Endodermal cell (in vitro differentiated cells): ENCODE measurements around the gene FGF13. TPM values are rescaled to one million over a fixed set of nuclear protein-coding genes. Genes with fewer than 3 reads are reported as not detected.

Experiments used
- DNase-seq: peaks from one replicate; pipeline ENCODE4 v3.0.0-alpha.2; 2017
- H3K27ac ChIP-seq: 2 replicates; pipeline ENCODE4 v1.5.1; 2013; ENCODE audit warnings: mild to moderate bottlenecking, low read depth, low read length, moderate library complexity
- H3K27me3 ChIP-seq: 2 replicates; pipeline ENCODE4 v1.6.1; 2013; ENCODE audit warnings: mild to moderate bottlenecking, low read length, moderate library complexity; ENCODE audit not compliant: insufficient read depth, control insufficient read depth, poor library complexity, severe bottlenecking
- H3K36me3 ChIP-seq: 2 replicates; pipeline ENCODE4 v1.7.0; 2013; ENCODE audit warnings: mild to moderate bottlenecking, low read length, moderate library complexity; ENCODE audit not compliant: control insufficient read depth, insufficient read depth
- H3K4me1 ChIP-seq: one replicate; pipeline ENCODE4 v1.7.0; 2013; ENCODE audit warnings: low read length; ENCODE audit not compliant: control insufficient read depth, insufficient read depth
- H3K4me3 ChIP-seq: 2 replicates; pipeline ENCODE4 v1.5.1; 2013; ENCODE audit warnings: mild to moderate bottlenecking, low read length, moderate library complexity
- H3K9ac ChIP-seq: 2 replicates; pipeline ENCODE4 v1.6.1; 2013; ENCODE audit warnings: mild to moderate bottlenecking, low read length, moderate library complexity; ENCODE audit not compliant: poor library complexity, severe bottlenecking; ENCODE audit errors: extremely low read depth
- H3K9me3 ChIP-seq: 2 replicates; pipeline ENCODE4 v1.6.1; 2013; ENCODE audit warnings: mild to moderate bottlenecking, low read length, moderate library complexity; ENCODE audit not compliant: control insufficient read depth
- H3K27ac Mint-ChIP-seq: 2 replicates; pipeline ENCODE4 v1.8.0; 2020; ENCODE audit warnings: mixed read lengths
- H3K27me3 Mint-ChIP-seq: 2 replicates; pipeline ENCODE4 v1.8.0; 2021; ENCODE audit warnings: mild to moderate bottlenecking, mixed read lengths; ENCODE audit not compliant: insufficient read depth
- H3K36me3 Mint-ChIP-seq: 2 replicates; pipeline ENCODE4 v1.8.0; 2020; ENCODE audit warnings: low read depth, mixed read lengths
- H3K4me1 Mint-ChIP-seq: 2 replicates; pipeline ENCODE4 v1.8.0; 2020; ENCODE audit warnings: mixed read lengths
- H3K4me3 Mint-ChIP-seq: 2 replicates; pipeline ENCODE4 v1.8.0; 2020; ENCODE audit warnings: mild to moderate bottlenecking, moderate library complexity, mixed read lengths
- H3K9me3 Mint-ChIP-seq: 2 replicates; pipeline ENCODE4 v1.8.0; 2020; ENCODE audit warnings: mild to moderate bottlenecking, mixed read lengths
- WGBS, 2 experiments: methylation state at CpG; one replicate each; pipeline versions ENCODE4 v1.1.5 to v1.1.7; 2013; ENCODE audit warnings: missing lambda C conversion rate in 2 of 2, mixed read lengths in 1 of 2; ENCODE audit not compliant: insufficient coverage in 1 of 2, insufficient read length in 1 of 2; 5-methylcytosine and 5-hydroxymethylcytosine counted together
- microRNA-seq: library from miRNA; unstranded; fragments of <30 nt; microRNA quantifications from one replicate; pipeline ENCODE4 v1.2.0, GENCODE V29; 2020; ENCODE audit warnings: borderline microRNAs expressed
- total RNA-seq, 2 donors: library from RNA; stranded (reverse); fragmentation: NEBNext Ultra II Directional in 1 of 2; extraction: Animal tissue kit (Norgen Biotek cat#: 25700) in 1 of 2; gene quantifications; 2 replicates in 1 of 2; 3 replicates in 1 of 2; pipeline ENCODE4 v1.2.1, GENCODE V29; 2021
- TF ChIP-seq, protein P1 (sequence below): fragments of 200-600 bp; sonication (generic); conservative IDR thresholded peaks from 2 replicates; pipeline ENCODE4 v1.5.0; 2021; ENCODE audit warnings: antibody characterized with exemption, mild to moderate bottlenecking

FGF13 gene
- total RNA-seq, 2 donors from 2014 or later = 31.1 to 69.4 TPM

DNA sequence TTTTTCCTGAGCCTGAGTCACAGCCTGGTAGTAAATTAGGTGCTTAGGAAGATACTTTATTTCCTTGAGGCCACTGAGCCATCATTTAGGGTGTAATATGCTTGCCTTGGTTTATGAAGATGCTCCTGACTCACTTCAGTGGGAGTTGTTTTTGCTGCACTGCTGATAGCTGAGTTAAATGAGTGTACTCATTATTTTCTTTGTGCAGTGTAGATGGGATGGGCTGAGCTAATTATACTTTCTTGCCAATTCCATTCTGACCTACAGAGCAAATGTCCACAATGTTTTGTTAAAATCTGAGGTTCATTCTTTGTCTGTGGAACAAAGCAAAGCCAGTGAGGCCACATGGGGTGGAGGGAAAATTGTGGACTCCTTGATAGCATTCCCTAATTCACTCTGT lies 60.0 kb downstream of the FGF13 start:
- Histone ChIP-seq H3K9me3 (no peaks in the 10 kb centered on the region), H3K27me3 (no peaks in the 10 kb centered on the region), H3K9ac (no peak overlapping the region), H3K36me3 (no peaks in the 10 kb centered on the region), H3K4me3 (no peak overlapping the region), H3K4me1 (no peaks in the 10 kb centered on the region), H3K27ac (no peak overlapping the region)
- Mint-ChIP-seq H3K4me1 (peaks cover 10% of the 10 kb centered on the region), H3K4me3 (no peak overlapping the region), H3K27me3 (no peaks in the 10 kb centered on the region), H3K9me3 (no peaks in the 10 kb centered on the region), H3K36me3 (no peaks in the 10 kb centered on the region), H3K27ac (no peak overlapping the region)
- TF ChIP-seq, protein P1, sequence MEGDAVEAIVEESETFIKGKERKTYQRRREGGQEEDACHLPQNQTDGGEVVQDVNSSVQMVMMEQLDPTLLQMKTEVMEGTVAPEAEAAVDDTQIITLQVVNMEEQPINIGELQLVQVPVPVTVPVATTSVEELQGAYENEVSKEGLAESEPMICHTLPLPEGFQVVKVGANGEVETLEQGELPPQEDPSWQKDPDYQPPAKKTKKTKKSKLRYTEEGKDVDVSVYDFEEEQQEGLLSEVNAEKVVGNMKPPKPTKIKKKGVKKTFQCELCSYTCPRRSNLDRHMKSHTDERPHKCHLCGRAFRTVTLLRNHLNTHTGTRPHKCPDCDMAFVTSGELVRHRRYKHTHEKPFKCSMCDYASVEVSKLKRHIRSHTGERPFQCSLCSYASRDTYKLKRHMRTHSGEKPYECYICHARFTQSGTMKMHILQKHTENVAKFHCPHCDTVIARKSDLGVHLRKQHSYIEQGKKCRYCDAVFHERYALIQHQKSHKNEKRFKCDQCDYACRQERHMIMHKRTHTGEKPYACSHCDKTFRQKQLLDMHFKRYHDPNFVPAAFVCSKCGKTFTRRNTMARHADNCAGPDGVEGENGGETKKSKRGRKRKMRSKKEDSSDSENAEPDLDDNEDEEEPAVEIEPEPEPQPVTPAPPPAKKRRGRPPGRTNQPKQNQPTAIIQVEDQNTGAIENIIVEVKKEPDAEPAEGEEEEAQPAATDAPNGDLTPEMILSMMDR = no peak
- no peak for DNase-seq

DNA sequence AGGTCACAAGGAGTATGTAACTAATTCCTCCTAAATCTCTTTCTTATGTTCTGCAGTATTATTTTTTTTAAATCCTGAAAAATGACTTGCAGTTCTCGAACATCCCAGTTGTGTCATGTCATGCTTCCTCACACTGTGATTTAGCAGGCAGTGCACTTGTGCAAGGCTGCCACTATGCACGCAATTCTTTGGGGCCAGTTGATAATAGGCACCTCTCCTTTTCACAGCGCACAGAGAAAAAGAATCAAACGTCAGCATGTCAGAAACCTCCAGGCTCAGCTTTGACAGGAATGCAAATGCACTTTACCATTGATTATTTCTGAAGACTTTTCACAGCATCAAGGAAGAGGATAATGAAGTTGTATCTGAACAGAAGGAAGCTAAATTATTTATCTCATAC lies 62.9 kb downstream of the FGF13 start:
- no peaks in the 10 kb centered on the region for H3K9me3 Mint-ChIP-seq
- no peak overlapping the region for H3K27ac Mint-ChIP-seq
- 88% methylated on average over 4 of the region's 4 CpGs; no CpG with 5 or more reads in 1 of the 2 experiments for WGBS, 2 experiments

DNA sequence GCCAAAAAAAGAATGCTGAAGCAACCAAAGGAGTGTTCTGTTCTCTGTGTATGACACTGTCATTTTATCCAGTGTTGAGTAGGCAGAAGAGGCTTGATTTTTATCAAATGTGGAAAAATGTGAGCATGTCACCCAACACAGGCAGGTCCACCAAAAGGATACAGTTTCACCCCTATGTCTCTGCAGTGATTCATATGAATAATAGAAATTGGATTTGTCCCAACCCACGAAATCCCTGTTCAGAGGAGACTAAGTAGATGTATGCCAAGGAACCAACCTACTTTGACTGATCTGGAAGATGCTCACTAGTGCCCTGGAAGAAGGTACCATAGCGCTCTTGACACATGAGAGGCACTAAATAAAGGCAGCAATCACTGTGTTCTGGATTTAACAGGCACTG lies 72.5 kb downstream of the FGF13 start:
- no peaks in the 10 kb centered on the region for H3K4me1 Mint-ChIP-seq
- no peaks in the 10 kb centered on the region for H3K9me3 Mint-ChIP-seq
- H3K9me3 ChIP-seq = no peaks in the 10 kb centered on the region
- H3K27ac ChIP-seq = no peak overlapping the region
- H3K27me3 ChIP-seq = no peaks in the 10 kb centered on the region
- peaks cover 16% of the 10 kb centered on the region for H3K36me3 Mint-ChIP-seq
- TF ChIP-seq, protein P1 = no peak
- WGBS, 2 experiments = 97% methylated on average over 2 of the region's 2 CpGs; no CpG with 5 or more reads in 1 of the 2 experiments
- no peaks in the 10 kb centered on the region for H3K27me3 Mint-ChIP-seq
- no peaks in the 10 kb centered on the region for H3K4me1 ChIP-seq
- H3K27ac Mint-ChIP-seq = no peak overlapping the region
- H3K9ac ChIP-seq = no peak overlapping the region
- H3K36me3 ChIP-seq = peaks cover 17% of the 10 kb centered on the region
- no peak overlapping the region for H3K4me3 Mint-ChIP-seq
- H3K4me3 ChIP-seq = no peak overlapping the region
- no peak for DNase-seq

More for the DNA sequence above, 62.9 kb downstream of the FGF13 start:
- Histone ChIP-seq H3K4me3 (no peak overlapping the region), H3K27me3 (no peaks in the 10 kb centered on the region), H3K27ac (no peak overlapping the region), H3K4me1 (no peaks in the 10 kb centered on the region), H3K9ac (no peak overlapping the region), H3K36me3 (no peaks in the 10 kb centered on the region), H3K9me3 (no peaks in the 10 kb centered on the region)
- H3K4me1 Mint-ChIP-seq = peaks cover 18% of the 10 kb centered on the region
- TF ChIP-seq, protein P1 = no peak
- DNase-seq = no peak
- H3K27me3 Mint-ChIP-seq = no peaks in the 10 kb centered on the region
- no peak overlapping the region for H3K4me3 Mint-ChIP-seq
- H3K36me3 Mint-ChIP-seq = no peaks in the 10 kb centered on the region

Small RNA genes within 50 kb of the gene (microRNA-seq; reads per million reads assigned to microRNA genes)
- gene MIR504 = 1.3 reads per million
